ENCODE results near the gene TRPM5.

GRCh38 chr11:2484576-2485125, 40.3 kb upstream of the TRPM5 start:
- TF ChIP-seq RELA (CRISPR knock-in tag; IDR thresholded peaks at IDR 0.05; ENCODE audit: borderline replicate concordance) (no peak), CTCF (IDR thresholded peaks at IDR 0.05) (no peak), ATF1 (CRISPR knock-in tag; IDR thresholded peaks at IDR 0.05) (no peak), JUN (CRISPR knock-in tag; IDR thresholded peaks at IDR 0.05) (no peak), ATF3 (CRISPR knock-in tag; conservative IDR thresholded peaks at IDR 0.05) (no peak), AFF4 (CRISPR knock-in tag; IDR thresholded peaks at IDR 0.05; ENCODE audit: borderline replicate concordance) (no peak)

Measured in WTC11 (cell line).